CD4-positive, CD25-positive, alpha-beta regulatory T cell (primary cell): ENCODE data around the gene MEGF11. TPM values are rescaled to one million over a fixed set of nuclear protein-coding genes. Genes with fewer than 3 reads are reported as not detected.
"Not testable (repeated sequence)": the region's sequence is repeated elsewhere in the genome, so short reads cannot be mapped to it uniquely, and the experiment has no call there.

ENCODE experiments used
- ATAC-seq, 2 donors: fragments of 150-1000 bp; cut with Tn5 transposase; one replicate each; pipeline ENCODE4 v1.10.0; 2021; ENCODE audit warnings: low read depth in 2 of 2, moderate number of reproducible peaks in 2 of 2, moderate library complexity in 1 of 2
- DNase-seq, 3 donors: peaks; one replicate each; pipeline versions ENCODE4 v3.0.0 to v3.0.0-alpha.2; 2012 to 2022; ENCODE audit warnings: mixed read lengths in 1 of 3
- H3K27ac ChIP-seq: one replicate; pipeline ENCODE4 v1.7.0; 2013; ENCODE audit warnings: mild to moderate bottlenecking, low read length; ENCODE audit not compliant: insufficient read depth, poor library complexity, severe bottlenecking
- H3K27me3 ChIP-seq: one replicate; pipeline ENCODE4 v1.7.0; 2013; ENCODE audit warnings: low read length; ENCODE audit not compliant: control insufficient read depth, insufficient read depth
- H3K36me3 ChIP-seq: one replicate; pipeline ENCODE4 v1.7.0; 2013; ENCODE audit warnings: mild to moderate bottlenecking, low read length, moderate library complexity; ENCODE audit not compliant: control insufficient read depth, insufficient read depth
- H3K4me1 ChIP-seq: 2 replicates; pipeline ENCODE4 v1.7.0; 2013; ENCODE audit warnings: mild to moderate bottlenecking, low read length; ENCODE audit not compliant: insufficient read depth, control insufficient read depth, poor library complexity, severe bottlenecking
- H3K4me3 ChIP-seq: one replicate; pipeline ENCODE4 v1.7.0; 2013; ENCODE audit warnings: low read depth, mild to moderate bottlenecking, low read length, moderate library complexity
- H3K9me3 ChIP-seq, 2 experiments: 1 replicate in 1 of 2; 2 replicates in 1 of 2; pipeline ENCODE4 v1.7.0; 2013; ENCODE audit warnings: low read length in 2 of 2, mild to moderate bottlenecking in 1 of 2, moderate library complexity in 1 of 2; ENCODE audit not compliant: control insufficient read depth in 2 of 2
- H3K27ac Mint-ChIP-seq, 3 donors: one replicate each; pipeline ENCODE4 v1.8.0; 2020 to 2022; ENCODE audit warnings: mild to moderate bottlenecking in 3 of 3, mixed read lengths in 3 of 3, moderate library complexity in 2 of 3
- H3K27me3 Mint-ChIP-seq: one replicate; pipeline ENCODE4 v1.8.0; 2022; ENCODE audit warnings: mild to moderate bottlenecking, mixed read lengths
- H3K36me3 Mint-ChIP-seq: one replicate; pipeline ENCODE4 v1.8.0; 2020; ENCODE audit warnings: mixed read lengths
- H3K4me1 Mint-ChIP-seq, 4 donors: one replicate each; pipeline ENCODE4 v1.8.0; 2020 to 2022; ENCODE audit warnings: mixed read lengths in 4 of 4, mild to moderate bottlenecking in 1 of 4
- H3K4me3 Mint-ChIP-seq, 4 donors: one replicate each; pipeline ENCODE4 v1.8.0; 2020 to 2022; ENCODE audit warnings: mild to moderate bottlenecking in 4 of 4, mixed read lengths in 4 of 4, moderate library complexity in 3 of 4
- H3K9me3 Mint-ChIP-seq, 7 donors: one replicate each; pipeline ENCODE4 v1.8.0; 2020 to 2022; ENCODE audit warnings: mixed read lengths in 7 of 7, mild to moderate bottlenecking in 3 of 7, moderate library complexity in 2 of 7
- polyA plus RNA-seq, 4 donors: library from polyadenylated mRNA; unstranded; fragments of 300-500 nt; fragmentation: Illumina TruSeq; gene quantifications; one replicate each; pipeline ENCODE4 v1.2.3, GENCODE V29; 2021
- total RNA-seq: library from RNA; stranded (reverse); gene quantifications from one replicate; pipeline ENCODE4 v1.2.3, GENCODE V29; 2022

MEGF11 gene
- total and polyA plus RNA-seq, 5 donors from 2014 or later: 0.02 to 0.29 (median 0.21) TPM; not detected in 2

DNA sequence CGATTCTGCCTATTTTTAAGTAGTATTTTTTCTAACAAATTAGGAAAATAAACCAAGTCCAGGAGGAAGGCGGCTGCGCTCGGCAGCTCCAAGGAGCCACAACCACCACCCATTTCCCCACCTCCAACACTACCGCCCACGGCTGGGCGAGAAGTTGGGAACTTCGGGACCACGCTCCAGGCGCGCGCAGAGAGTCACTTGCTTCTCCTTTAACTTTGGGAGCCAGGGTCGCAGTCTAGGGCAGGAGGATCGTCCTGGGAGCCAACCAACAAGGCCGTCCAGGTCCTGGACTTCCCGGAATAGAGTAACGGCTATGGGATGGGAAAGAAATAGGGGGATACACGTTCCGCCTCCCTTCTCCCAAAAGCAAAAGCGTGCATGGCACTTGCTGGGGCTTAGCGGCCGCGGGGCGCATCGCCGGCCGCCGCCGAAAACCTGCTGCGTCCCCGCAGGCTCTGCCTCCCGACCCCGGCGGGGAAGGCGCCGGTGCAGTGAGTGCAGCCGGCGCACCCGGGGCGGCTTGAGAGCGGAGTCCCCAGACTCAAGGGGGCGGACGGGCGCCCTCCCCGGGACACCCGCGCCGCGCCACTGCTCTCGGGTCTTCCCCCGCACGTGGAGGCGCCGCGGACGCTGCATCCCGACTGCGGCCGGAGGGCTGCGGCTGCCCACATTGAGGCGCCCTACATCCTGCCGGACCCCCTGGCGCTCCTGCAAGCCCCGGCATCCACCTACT, 699 bp downstream of the MEGF11 start:
- Mint-ChIP-seq H3K27me3 (peaks cover 82% of the 10 kb centered on the region), H3K9me3 (peaks cover 0 to 2% (median 0%) of the 10 kb centered on the region in 7 donors), H3K4me3 (peak overlapping the region; percentile 68 to 83 (median 76)), H3K36me3 (no peaks in the 10 kb centered on the region), H3K4me1 (peaks cover 0 to 25% (median 6%) of the 10 kb centered on the region in 4 donors), H3K27ac (no peak overlapping the region)
- Histone ChIP-seq H3K4me1 (peaks cover 34% of the 10 kb centered on the region), H3K4me3 (peak overlapping the region; percentile 63), H3K36me3 (no peaks in the 10 kb centered on the region), H3K27ac (no peak overlapping the region), H3K9me3 (no peaks in the 10 kb centered on the region), H3K27me3 (peaks cover 43% of the 10 kb centered on the region)
- ATAC-seq (no peak), DNase-seq (peak in 2 of 3 donors; percentile 15 to 25)

- Histone ChIP-seq H3K9me3 (no peaks in the 10 kb centered on the region), H3K27ac (no peak overlapping the region), H3K4me3 (peak overlapping the region; percentile 13), H3K27me3 (peaks cover 37% of the 10 kb centered on the region), H3K36me3 (no peaks in the 10 kb centered on the region), H3K4me1 (peaks cover 34% of the 10 kb centered on the region)
- H3K36me3 Mint-ChIP-seq: no peaks in the 10 kb centered on the region
- peaks cover 80% of the 10 kb centered on the region for H3K27me3 Mint-ChIP-seq
- no peak overlapping the region for H3K27ac Mint-ChIP-seq
- peaks cover 0 to 25% (median 6%) of the 10 kb centered on the region in 4 donors for H3K4me1 Mint-ChIP-seq
- H3K9me3 Mint-ChIP-seq: peaks cover 0 to 2% (median 0%) of the 10 kb centered on the region in 7 donors
- peak overlapping the region; percentile 7 to 83 (median 71) for H3K4me3 Mint-ChIP-seq
- DNase-seq: peak in 2 of 3 donors; percentile 33 to 37
- peak; percentile 38 to 56 for ATAC-seq
Measured at GRCh38 chr15:66251790-66252684, 1.5 kb downstream of the MEGF11 start.

GRCh38 chr15:66251065-66251789, 2.3 kb downstream of the MEGF11 start:
- Mint-ChIP-seq H3K27me3 (peaks cover 72% of the 10 kb centered on the region), H3K36me3 (no peaks in the 10 kb centered on the region), H3K9me3 (peaks cover 0 to 2% (median 0%) of the 10 kb centered on the region in 7 donors), H3K4me1 (peaks cover 0 to 25% (median 6%) of the 10 kb centered on the region in 4 donors), H3K27ac (no peak overlapping the region), H3K4me3 (peak overlapping the region in 3 of 4 donors; percentile 22 to 80 (median 71))
- Histone ChIP-seq H3K4me3 (no peak overlapping the region), H3K4me1 (peaks cover 34% of the 10 kb centered on the region), H3K27me3 (peaks cover 34% of the 10 kb centered on the region), H3K36me3 (no peaks in the 10 kb centered on the region), H3K9me3 (no peaks in the 10 kb centered on the region), H3K27ac (no peak overlapping the region)
- ATAC-seq (no peak), DNase-seq (no peak)

GRCh38 chr15:66249605-66250174, 3.9 kb downstream of the MEGF11 start:
- Histone ChIP-seq H3K9me3 (no peaks in the 10 kb centered on the region), H3K36me3 (no peaks in the 10 kb centered on the region), H3K27me3 (peaks cover 23% of the 10 kb centered on the region), H3K27ac (no peak overlapping the region), H3K4me3 (no peak overlapping the region), H3K4me1 (peaks cover 34% of the 10 kb centered on the region)
- no peaks in the 10 kb centered on the region for H3K36me3 Mint-ChIP-seq
- peaks cover 57% of the 10 kb centered on the region for H3K27me3 Mint-ChIP-seq
- H3K4me1 Mint-ChIP-seq: peaks cover 0 to 22% (median 4%) of the 10 kb centered on the region in 4 donors
- H3K27ac Mint-ChIP-seq: no peak overlapping the region
- ATAC-seq (no peak), DNase-seq (no peak)
- peak overlapping the region in 2 of 4 donors; percentile 22 to 61 for H3K4me3 Mint-ChIP-seq
- H3K9me3 Mint-ChIP-seq: no peaks in the 10 kb centered on the region

- no peaks in the 10 kb centered on the region for H3K9me3 Mint-ChIP-seq
- ATAC-seq (no peak), DNase-seq (no peak)
- no peak overlapping the region for H3K27ac Mint-ChIP-seq
- no peaks in the 10 kb centered on the region for H3K36me3 Mint-ChIP-seq
- Histone ChIP-seq H3K27me3 (peaks cover 31% of the 10 kb centered on the region), H3K9me3 (no peaks in the 10 kb centered on the region), H3K4me3 (no peak overlapping the region), H3K27ac (no peak overlapping the region), H3K36me3 (no peaks in the 10 kb centered on the region), H3K4me1 (peaks cover 7% of the 10 kb centered on the region)
- H3K4me1 Mint-ChIP-seq: peaks cover 0 to 9% (median 2%) of the 10 kb centered on the region in 4 donors
- peaks cover 54% of the 10 kb centered on the region for H3K27me3 Mint-ChIP-seq
- no peak overlapping the region for H3K4me3 Mint-ChIP-seq
Measured at GRCh38 chr15:66246937-66247336, 6.6 kb downstream of the MEGF11 start.

GRCh38 chr15:66245832-66246231, 7.7 kb downstream of the MEGF11 start:
- H3K9me3 ChIP-seq, DNase-seq, H3K4me3 ChIP-seq, H3K36me3 Mint-ChIP-seq, H3K27ac Mint-ChIP-seq, H3K36me3 ChIP-seq, H3K27ac ChIP-seq, ATAC-seq, H3K4me1 ChIP-seq, H3K9me3 Mint-ChIP-seq, H3K4me3 Mint-ChIP-seq, H3K4me1 Mint-ChIP-seq: not testable (repeated sequence)
- peaks cover 26% of the 10 kb centered on the region for H3K27me3 ChIP-seq
- H3K27me3 Mint-ChIP-seq: peaks cover 47% of the 10 kb centered on the region

DNA sequence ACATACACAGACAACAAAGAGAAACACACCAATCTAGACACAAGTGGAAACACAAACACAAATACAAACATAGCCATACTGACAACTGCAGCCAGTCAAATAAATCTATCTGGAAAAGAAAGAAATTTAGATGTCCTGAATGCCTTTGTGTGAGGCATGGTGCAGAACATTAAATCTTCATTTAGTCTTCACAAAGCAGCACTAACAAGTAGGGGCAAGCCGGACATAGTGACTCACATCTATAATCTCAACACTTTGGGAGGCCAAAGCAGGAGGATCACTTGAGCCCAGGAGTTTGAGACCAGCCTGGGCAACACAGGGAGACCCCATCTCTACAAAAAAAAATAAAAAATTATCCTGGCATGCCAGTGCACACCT, 11.7 kb downstream of the MEGF11 start:
- peaks cover 21% of the 10 kb centered on the region for H3K27me3 Mint-ChIP-seq
- no peak for DNase-seq
- no peak overlapping the region for H3K4me3 Mint-ChIP-seq
- Histone ChIP-seq H3K27me3 (peaks cover 17% of the 10 kb centered on the region), H3K27ac (no peak overlapping the region), H3K4me3 (no peak overlapping the region), H3K9me3 (no peaks in the 10 kb centered on the region), H3K36me3 (no peaks in the 10 kb centered on the region), H3K4me1 (no peaks in the 10 kb centered on the region)
- no peak for ATAC-seq
- H3K27ac Mint-ChIP-seq: no peak overlapping the region
- H3K4me1 Mint-ChIP-seq: no peaks in the 10 kb centered on the region
- H3K9me3 Mint-ChIP-seq: no peaks in the 10 kb centered on the region
- no peaks in the 10 kb centered on the region for H3K36me3 Mint-ChIP-seq
